A673 (cell line): ENCODE data around the gene COQ3.

Experiments
- EZH2 ChIP-seq: fragments of 200-600 bp; sonication (generic); IDR thresholded peaks from 2 replicates; pipeline ENCODE4 v1.6.1; 2017; ENCODE audit warnings: borderline replicate concordance, low read depth, mild to moderate bottlenecking, mixed read lengths, antibody characterized with exemption, low read length; ENCODE audit not compliant: poor library complexity, severe bottlenecking
- TF ChIP-seq, protein P1 (sequence below): fragments of 300-800, 200-600 bp; sonication (generic); conservative IDR thresholded peaks from 2 replicates; pipeline ENCODE4 v1.5.1; 2017; ENCODE audit warnings: low read depth, mild to moderate bottlenecking, antibody characterized with exemption, low read length, moderate library complexity, mixed read lengths

DNA sequence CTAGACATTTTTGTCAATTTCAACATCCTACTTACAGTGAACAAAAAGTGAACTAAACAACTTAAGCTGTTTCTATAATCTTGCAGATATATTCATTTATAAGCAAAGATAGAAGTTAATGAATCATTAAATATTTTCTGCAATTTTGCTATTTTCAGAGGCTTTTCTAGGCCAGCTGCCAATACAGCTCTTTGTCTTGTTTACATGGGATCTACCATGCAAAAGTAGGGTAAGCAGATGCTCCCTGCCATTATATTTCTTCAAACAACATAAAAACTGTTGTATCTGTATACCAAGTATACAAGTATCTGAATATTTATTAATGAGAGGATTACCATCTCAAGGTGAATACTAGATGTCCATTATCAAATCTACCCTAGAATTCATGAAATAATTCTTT lies 15.7 kb upstream of the COQ3 start:
- TF ChIP-seq, protein P1, sequence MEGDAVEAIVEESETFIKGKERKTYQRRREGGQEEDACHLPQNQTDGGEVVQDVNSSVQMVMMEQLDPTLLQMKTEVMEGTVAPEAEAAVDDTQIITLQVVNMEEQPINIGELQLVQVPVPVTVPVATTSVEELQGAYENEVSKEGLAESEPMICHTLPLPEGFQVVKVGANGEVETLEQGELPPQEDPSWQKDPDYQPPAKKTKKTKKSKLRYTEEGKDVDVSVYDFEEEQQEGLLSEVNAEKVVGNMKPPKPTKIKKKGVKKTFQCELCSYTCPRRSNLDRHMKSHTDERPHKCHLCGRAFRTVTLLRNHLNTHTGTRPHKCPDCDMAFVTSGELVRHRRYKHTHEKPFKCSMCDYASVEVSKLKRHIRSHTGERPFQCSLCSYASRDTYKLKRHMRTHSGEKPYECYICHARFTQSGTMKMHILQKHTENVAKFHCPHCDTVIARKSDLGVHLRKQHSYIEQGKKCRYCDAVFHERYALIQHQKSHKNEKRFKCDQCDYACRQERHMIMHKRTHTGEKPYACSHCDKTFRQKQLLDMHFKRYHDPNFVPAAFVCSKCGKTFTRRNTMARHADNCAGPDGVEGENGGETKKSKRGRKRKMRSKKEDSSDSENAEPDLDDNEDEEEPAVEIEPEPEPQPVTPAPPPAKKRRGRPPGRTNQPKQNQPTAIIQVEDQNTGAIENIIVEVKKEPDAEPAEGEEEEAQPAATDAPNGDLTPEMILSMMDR: no peak
- no peak for TF ChIP-seq EZH2
